Lung (tissue), 12 donors: Measurements from ENCODE around the gene CDK8. TPM values are rescaled to one million over a fixed set of nuclear protein-coding genes. Genes with fewer than 3 reads are reported as not detected.

Experiments used
- ATAC-seq: fragments of 200-7000 bp; cut with Tn5 transposase; one replicate; pipeline ENCODE4 v1.9.1; 2020; ENCODE audit warnings: moderate number of reproducible peaks; ENCODE audit not compliant: insufficient read depth, low FRiP score
- DNase-seq, 3 donors: peaks; one replicate each; pipeline ENCODE4 v3.0.0-alpha.2; 2013 to 2017
- H3K27ac ChIP-seq, 2 donors: one replicate each; pipeline ENCODE4 v1.5.1; 2013; ENCODE audit warnings: mild to moderate bottlenecking in 2 of 2, moderate library complexity in 2 of 2, control low read depth in 1 of 2, inconsistent platforms in 1 of 2, low read depth in 1 of 2, low read length in 1 of 2
- H3K27me3 ChIP-seq, 3 donors: one replicate each; pipeline ENCODE4 v1.5.1; 2013; ENCODE audit warnings: low read length in 2 of 3; ENCODE audit not compliant: control insufficient read depth in 3 of 3, insufficient read depth in 3 of 3
- H3K36me3 ChIP-seq, 4 donors: one replicate each; pipeline ENCODE4 v1.5.1; 2013; ENCODE audit warnings: low read length in 4 of 4, mild to moderate bottlenecking in 1 of 4, moderate library complexity in 1 of 4; ENCODE audit not compliant: control insufficient read depth in 4 of 4, insufficient read depth in 4 of 4
- H3K4me1 ChIP-seq, 5 donors: one replicate each; pipeline ENCODE4 v1.5.1; 2013; ENCODE audit warnings: low read length in 5 of 5, mild to moderate bottlenecking in 2 of 5, moderate library complexity in 1 of 5; ENCODE audit not compliant: control insufficient read depth in 5 of 5, insufficient read depth in 5 of 5
- H3K4me3 ChIP-seq: one replicate; pipeline ENCODE4 v1.5.1; 2013; ENCODE audit warnings: mild to moderate bottlenecking, control low read depth, moderate library complexity
- H3K9ac ChIP-seq, 2 donors: one replicate each; pipeline ENCODE4 v1.5.1; 2013; ENCODE audit warnings: low read length in 2 of 2, control low read depth in 1 of 2; ENCODE audit not compliant: insufficient read depth in 1 of 2
- H3K9me3 ChIP-seq, 4 donors: one replicate each; pipeline ENCODE4 v1.5.1; 2013; ENCODE audit warnings: low read length in 3 of 4, mild to moderate bottlenecking in 1 of 4, moderate library complexity in 1 of 4; ENCODE audit not compliant: control insufficient read depth in 4 of 4, insufficient read depth in 3 of 4
- CTCF ChIP-seq: IDR thresholded peaks from 2 replicates; pipeline ENCODE4 v1.5.1; 2012; ENCODE audit warnings: mild to moderate bottlenecking; ENCODE audit errors: control extremely low read depth, extremely low read depth
- WGBS, 2 donors: extraction: QIAGEN DNeasy Blood & Tissue Kit; methylation state at CpG; one replicate each; pipeline ENCODE4 v1.1.7; 2013; 5-methylcytosine and 5-hydroxymethylcytosine counted together
- polyA plus RNA-seq, 2 donors: library from polyadenylated mRNA; stranded (reverse); fragments of 200-250 nt; gene quantifications; one replicate each; pipeline ENCODE4 v1.2.1, GENCODE V29; 2013
- total RNA-seq, 2 donors: library from RNA; depleted of rRNA in 1 of 2; stranded (reverse); fragments of >200 nt in 1 of 2; gene quantifications; one replicate each; pipeline ENCODE4 v1.2.1, GENCODE V29; 2014 to 2021
- donor health status: control.
- donor health status: control.
- donor health status: Bipolar disorder and iron deficiency.
- donor health status: healthy.
- donor health status: DM: yes; HTN: yes; CAD: no.

CDK8 gene
- total and polyA plus RNA-seq, 4 donors: 7.1 to 12.7 (median 9.6) TPM

- H3K4me1 ChIP-seq: peaks cover 0 to 2% (median 0%) of the 10 kb centered on the region in 5 donors
- no peak for TF ChIP-seq CTCF
- no peak overlapping the region for H3K4me3 ChIP-seq
- ATAC-seq (no peak), DNase-seq (no peak)
- H3K9me3 ChIP-seq: no peaks in the 10 kb centered on the region
- H3K27me3 ChIP-seq: no peaks in the 10 kb centered on the region
- WGBS, 2 donors: 84 to 88% methylated on average over 1 of the region's 1 CpG
- peaks cover 3 to 16% (median 11%) of the 10 kb centered on the region in 4 donors for H3K36me3 ChIP-seq
- no peak overlapping the region for H3K27ac ChIP-seq
- H3K9ac ChIP-seq: no peak overlapping the region
Measured at GRCh38 chr13:26384587-26384986, 130.7 kb downstream of the CDK8 start.

GRCh38 chr13:26386026-26386425, 132.1 kb downstream of the CDK8 start:
- Histone ChIP-seq H3K27ac (no peak overlapping the region), H3K9me3 (no peaks in the 10 kb centered on the region), H3K4me3 (no peak overlapping the region), H3K4me1 (peaks cover 0 to 2% (median 0%) of the 10 kb centered on the region in 5 donors), H3K9ac (no peak overlapping the region), H3K27me3 (no peaks in the 10 kb centered on the region), H3K36me3 (peaks cover 3 to 23% (median 12%) of the 10 kb centered on the region in 4 donors)
- 97% methylated on average over 1 of the region's 1 CpG for WGBS, 2 donors
- no peak for TF ChIP-seq CTCF
- no peak for DNase-seq
- ATAC-seq: no peak

GRCh38 chr13:26390203-26390602, 136.3 kb downstream of the CDK8 start:
- ATAC-seq: no peak
- H3K27ac ChIP-seq: no peak overlapping the region
- H3K4me3 ChIP-seq: no peak overlapping the region
- 74 to 75% methylated on average over 3 of the region's 3 CpGs for WGBS, 2 donors
- no peak for DNase-seq
- H3K4me1 ChIP-seq: peaks cover 0 to 2% (median 0%) of the 10 kb centered on the region in 5 donors
- no peaks in the 10 kb centered on the region for H3K27me3 ChIP-seq
- no peak overlapping the region for H3K9ac ChIP-seq
- peaks cover 3 to 22% (median 12%) of the 10 kb centered on the region in 4 donors for H3K36me3 ChIP-seq
- H3K9me3 ChIP-seq: no peaks in the 10 kb centered on the region
- no peak for TF ChIP-seq CTCF

GRCh38 chr13:26400545-26400944, 146.6 kb downstream of the CDK8 start:
- TF ChIP-seq CTCF: no peak
- no peak for ATAC-seq
- WGBS, 2 donors: 97 to 100% methylated on average over 1 of the region's 1 CpG
- H3K4me1 ChIP-seq: no peaks in the 10 kb centered on the region
- H3K9me3 ChIP-seq: no peaks in the 10 kb centered on the region
- no peak overlapping the region for H3K9ac ChIP-seq
- no peaks in the 10 kb centered on the region for H3K27me3 ChIP-seq
- H3K4me3 ChIP-seq: no peak overlapping the region
- DNase-seq: no peak
- H3K36me3 ChIP-seq: peaks cover 0 to 25% (median 8%) of the 10 kb centered on the region in 4 donors
- no peak overlapping the region for H3K27ac ChIP-seq
